ENCODE measurements around the gene CARS1.

The CARS1 gene

DNA sequence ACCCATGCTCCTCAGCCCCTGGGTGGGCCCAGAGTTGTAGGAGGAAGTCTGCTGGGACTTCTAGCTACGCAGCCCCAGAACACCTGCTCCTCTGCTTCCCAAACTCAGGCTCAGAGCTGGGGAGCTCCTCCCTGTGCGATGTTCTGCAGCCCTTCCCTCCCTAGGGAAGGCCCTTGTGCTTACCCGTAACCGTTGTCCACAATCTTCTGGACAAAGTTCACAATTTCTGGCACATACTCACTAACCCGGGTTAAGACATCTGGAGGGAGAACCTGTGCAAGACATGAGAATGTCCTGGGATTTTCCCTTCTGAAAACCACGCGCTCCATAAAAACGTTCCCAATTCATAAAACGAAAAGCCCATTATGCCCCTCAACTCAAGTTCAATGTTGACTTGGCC, 28.4 kb downstream of the CARS1 start:
- ChIA-PET CTCF (no interaction called here), POLR2A (no interaction called here)
- no peak for DNase-seq (ENCODE audit: extremely low spot score)
- TF ChIP-seq FOXA1 (IDR thresholded peaks at IDR 0.05), result no peak
- TF ChIP-seq FOXK2 (IDR thresholded peaks at IDR 0.05), result no peak
- no peak for TF ChIP-seq SP1 (IDR thresholded peaks at IDR 0.05)
- no peak for TF ChIP-seq BHLHE40 (IDR thresholded peaks at IDR 0.05; ENCODE audit: borderline replicate concordance)
- no peak for TF ChIP-seq HDGF (IDR thresholded peaks at IDR 0.05; ENCODE audit: borderline replicate concordance)
- no peak for TF ChIP-seq NFRKB (IDR thresholded peaks at IDR 0.05)
- no peak for TF ChIP-seq ARNT (IDR thresholded peaks at IDR 0.05)
- no peak for TF ChIP-seq FOXM1 (IDR thresholded peaks at IDR 0.05; ENCODE audit: borderline replicate concordance)
- no peak for TF ChIP-seq TARDBP (IDR thresholded peaks at IDR 0.05)
- TF ChIP-seq SUZ12 (IDR thresholded peaks at IDR 0.05), result no peak

- TF ChIP-seq FOXK2 (IDR thresholded peaks at IDR 0.05), result no peak
- TF ChIP-seq, protein P1, sequence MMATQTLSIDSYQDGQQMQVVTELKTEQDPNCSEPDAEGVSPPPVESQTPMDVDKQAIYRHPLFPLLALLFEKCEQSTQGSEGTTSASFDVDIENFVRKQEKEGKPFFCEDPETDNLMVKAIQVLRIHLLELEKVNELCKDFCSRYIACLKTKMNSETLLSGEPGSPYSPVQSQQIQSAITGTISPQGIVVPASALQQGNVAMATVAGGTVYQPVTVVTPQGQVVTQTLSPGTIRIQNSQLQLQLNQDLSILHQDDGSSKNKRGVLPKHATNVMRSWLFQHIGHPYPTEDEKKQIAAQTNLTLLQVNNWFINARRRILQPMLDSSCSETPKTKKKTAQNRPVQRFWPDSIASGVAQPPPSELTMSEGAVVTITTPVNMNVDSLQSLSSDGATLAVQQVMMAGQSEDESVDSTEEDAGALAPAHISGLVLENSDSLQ (IDR thresholded peaks at IDR 0.05), result no peak
- ChIA-PET POLR2A (interaction anchor here (0.7 to 1.5 kb wide), 2 partner anchors 14 to 35 kb away, joined by 3 read pairs; partner anchors contain the start of gene NAP1L4), CTCF (interaction anchor here (1.6 kb wide), 1 partner anchor 11 kb away, joined by 3 read pairs; no protein-coding TSS in a partner anchor)
- DNase-seq (ENCODE audit: extremely low spot score), result no peak
Observed at GRCh38 chr11:3026803-3027202, 30.4 kb downstream of the CARS1 start.

DNA sequence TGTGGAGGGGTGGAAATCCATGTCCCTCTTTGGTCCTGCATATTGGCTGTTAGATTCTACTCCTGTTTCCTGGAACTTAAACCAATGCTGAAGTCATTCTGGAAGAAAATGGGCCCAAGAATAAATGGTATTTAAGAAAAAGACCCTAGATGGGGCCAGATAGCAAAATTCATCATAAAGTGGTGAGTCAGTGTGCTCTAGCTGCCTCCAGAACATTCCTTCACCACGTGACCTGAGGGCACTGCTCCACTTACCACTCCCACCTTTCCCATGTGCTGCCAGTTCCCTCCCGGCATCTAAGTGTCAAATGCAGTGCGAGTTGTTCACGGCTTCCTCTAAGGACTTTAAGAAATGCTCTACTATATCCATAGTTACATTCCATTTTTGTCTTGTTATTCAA, 34.2 kb downstream of the CARS1 start:
- no peak for DNase-seq (ENCODE audit: extremely low spot score)
- ChIA-PET POLR2A (no interaction called here), CTCF (interaction anchor here (0.7 to 1.1 kb wide), 2 partner anchors 17 to 93 kb away, joined by 3 to 4 read pairs; no protein-coding TSS in a partner anchor)
- no peak for TF ChIP-seq L3MBTL2 (conservative IDR thresholded peaks at IDR 0.05)
- TF ChIP-seq HDGF (IDR thresholded peaks at IDR 0.05; ENCODE audit: borderline replicate concordance), result no peak
- no peak for TF ChIP-seq SUZ12 (IDR thresholded peaks at IDR 0.05)
- no peak for TF ChIP-seq TARDBP (IDR thresholded peaks at IDR 0.05)
- TF ChIP-seq FOXA1 (IDR thresholded peaks at IDR 0.05), result no peak
- TF ChIP-seq BHLHE40 (IDR thresholded peaks at IDR 0.05; ENCODE audit: borderline replicate concordance), result no peak
- no peak for TF ChIP-seq ARNT (IDR thresholded peaks at IDR 0.05)
- TF ChIP-seq ZNF384 (IDR thresholded peaks at IDR 0.05), result no peak
- TF ChIP-seq CTBP1 (IDR thresholded peaks at IDR 0.05; ENCODE audit: borderline replicate concordance), result no peak
- TF ChIP-seq, protein P1 (IDR thresholded peaks at IDR 0.05), result no peak
- TF ChIP-seq FOXK2 (IDR thresholded peaks at IDR 0.05), result no peak
- TF ChIP-seq LEF1 (IDR thresholded peaks at IDR 0.05; ENCODE audit: borderline replicate concordance), result no peak
- no peak for TF ChIP-seq ELF4 (IDR thresholded peaks at IDR 0.05)

GRCh38 chr11:3022300-3022967, 34.8 kb downstream of the CARS1 start:
- TF ChIP-seq NFRKB (IDR thresholded peaks at IDR 0.05) (no peak), CTBP1 (IDR thresholded peaks at IDR 0.05; ENCODE audit: borderline replicate concordance) (no peak), SP1 (IDR thresholded peaks at IDR 0.05) (no peak), FOXK2 (IDR thresholded peaks at IDR 0.05) (no peak), LEF1 (IDR thresholded peaks at IDR 0.05; ENCODE audit: borderline replicate concordance) (no peak)
- ChIA-PET POLR2A (no interaction called here), CTCF (interaction anchor here (1.1 kb wide), 1 partner anchor 92 kb away, joined by 3 read pairs; no protein-coding TSS in a partner anchor)
- DNase-seq (ENCODE audit: extremely low spot score), result no peak

DNA sequence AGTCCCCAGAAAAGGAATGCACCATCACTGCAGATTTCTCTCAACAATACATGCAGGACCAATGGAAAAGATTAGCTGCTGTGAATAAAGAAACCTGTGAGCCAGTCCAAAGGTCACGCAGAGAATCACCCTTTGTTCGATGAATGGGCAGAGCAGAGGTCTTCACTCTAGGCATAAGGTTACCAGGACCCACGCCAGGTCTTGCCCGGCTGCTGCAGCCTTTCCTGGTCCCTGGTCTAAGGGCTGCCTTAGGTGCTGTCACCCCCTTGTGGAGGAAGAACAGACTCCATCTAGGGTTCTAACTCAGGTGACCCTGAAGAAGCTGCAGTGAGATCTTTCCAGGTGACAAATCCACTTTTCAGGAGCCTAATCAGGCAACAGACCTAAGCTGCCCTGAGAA, 36.1 kb downstream of the CARS1 start:
- no peak for TF ChIP-seq SP1 (IDR thresholded peaks at IDR 0.05)
- TF ChIP-seq FOXK2 (IDR thresholded peaks at IDR 0.05), result no peak
- TF ChIP-seq CTBP1 (IDR thresholded peaks at IDR 0.05; ENCODE audit: borderline replicate concordance), result no peak
- no peak for TF ChIP-seq FOXM1 (IDR thresholded peaks at IDR 0.05; ENCODE audit: borderline replicate concordance)
- TF ChIP-seq FOXA1 (IDR thresholded peaks at IDR 0.05), result no peak
- no peak for TF ChIP-seq TARDBP (IDR thresholded peaks at IDR 0.05)
- no peak for TF ChIP-seq ELF4 (IDR thresholded peaks at IDR 0.05)
- no peak for TF ChIP-seq ZNF384 (IDR thresholded peaks at IDR 0.05)
- no peak for TF ChIP-seq LEF1 (IDR thresholded peaks at IDR 0.05; ENCODE audit: borderline replicate concordance)
- no peak for TF ChIP-seq ARNT (IDR thresholded peaks at IDR 0.05)
- TF ChIP-seq, protein P1 (IDR thresholded peaks at IDR 0.05), result no peak
- TF ChIP-seq L3MBTL2 (conservative IDR thresholded peaks at IDR 0.05), result no peak
- TF ChIP-seq HDGF (IDR thresholded peaks at IDR 0.05; ENCODE audit: borderline replicate concordance), result no peak
- TF ChIP-seq SUZ12 (IDR thresholded peaks at IDR 0.05), result no peak
- TF ChIP-seq NFRKB (IDR thresholded peaks at IDR 0.05), result no peak
- no peak for TF ChIP-seq BHLHE40 (IDR thresholded peaks at IDR 0.05; ENCODE audit: borderline replicate concordance)
- CTCF ChIA-PET, result interaction anchor here (0.7 kb wide), 1 partner anchor 46 kb away, joined by 6 read pairs; no protein-coding TSS in a partner anchor
- POLR2A ChIA-PET, result no interaction called here

GRCh38 chr11:3020011-3020410, 37.2 kb downstream of the CARS1 start:
- CTCF ChIA-PET, result no interaction called here
- POLR2A ChIA-PET, result no interaction called here
- no peak for DNase-seq (ENCODE audit: extremely low spot score)
- TF ChIP-seq CTBP1 (IDR thresholded peaks at IDR 0.05; ENCODE audit: borderline replicate concordance), result no peak
- no peak for TF ChIP-seq FOXK2 (IDR thresholded peaks at IDR 0.05)

More for the DNA sequence above, 36.1 kb downstream of the CARS1 start:
- peak; percentile 53 for DNase-seq (ENCODE audit: extremely low spot score)

DNA sequence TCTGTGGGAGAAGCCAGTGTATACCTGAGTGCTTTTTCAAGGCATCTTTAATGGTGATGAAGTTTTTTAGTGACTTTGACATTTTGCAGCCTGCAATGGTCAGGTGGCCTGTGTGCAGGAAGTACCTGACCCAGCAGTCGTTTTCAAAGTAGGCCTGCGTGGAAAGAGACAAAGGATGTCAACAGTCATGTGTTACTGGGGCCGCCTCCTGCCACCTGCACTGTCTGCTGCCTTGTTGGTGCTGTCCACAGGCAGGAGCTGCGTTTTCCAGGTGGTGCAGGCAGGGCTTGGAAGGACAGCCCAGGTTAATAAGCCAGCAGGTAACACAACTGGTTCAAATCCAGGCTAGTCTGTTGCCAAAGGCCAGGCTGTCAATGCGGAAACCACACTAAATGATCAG, 38.6 kb downstream of the CARS1 start:
- POLR2A ChIA-PET, result no interaction called here
- TF ChIP-seq ZNF384 (IDR thresholded peaks at IDR 0.05), result no peak
- TF ChIP-seq FOXK2 (IDR thresholded peaks at IDR 0.05), result no peak
- no peak for TF ChIP-seq L3MBTL2 (conservative IDR thresholded peaks at IDR 0.05)
- CTCF ChIA-PET, result no interaction called here
- no peak for DNase-seq (ENCODE audit: extremely low spot score)
